GM19455 (cell line): ENCODE measurements around the gene MGAT5.

ENCODE experiments used
- ATAC-seq: cut with Tn5 transposase; IDR thresholded peaks from one replicate; pipeline ENCODE4 v1.9.1; 2021; ENCODE audit not compliant: unreplicated experiment

The MGAT5 gene

GRCh38 chr2:134253804-134254203, at the start of gene MGAT5:
TSS of gene MGAT5 (plus strand) at chr2:134254072. CDS start at chr2:134254404, 332 bp downstream.
- peak; percentile 9 for ATAC-seq

GRCh38 chr2:134205087-134205486, 48.8 kb upstream of the MGAT5 start:
- no peak for ATAC-seq

- ATAC-seq, result peak; percentile 76
Observed at GRCh38 chr2:134206031-134206430, 47.8 kb upstream of the MGAT5 start.

- ATAC-seq, result no peak
Observed at GRCh38 chr2:134206573-134206972, 47.3 kb upstream of the MGAT5 start.

- ATAC-seq, result peak; percentile 74
Observed at GRCh38 chr2:134207589-134208209, 46.2 kb upstream of the MGAT5 start.

- ATAC-seq, result no peak
Observed at GRCh38 chr2:134208825-134209224, 45.0 kb upstream of the MGAT5 start.

GRCh38 chr2:134212746-134213145, 41.1 kb upstream of the MGAT5 start:
- ATAC-seq, result no peak

GRCh38 chr2:134216152-134216829, 37.6 kb upstream of the MGAT5 start:
- no peak for ATAC-seq

- ATAC-seq, result no peak
Observed at GRCh38 chr2:134217351-134217750, 36.5 kb upstream of the MGAT5 start.

- peak; percentile 66 for ATAC-seq
Observed at GRCh38 chr2:134217924-134218323, 35.9 kb upstream of the MGAT5 start.

- peak; percentile 21 for ATAC-seq
Observed at GRCh38 chr2:134218414-134218813, 35.5 kb upstream of the MGAT5 start.

GRCh38 chr2:134218930-134219658, 34.8 kb upstream of the MGAT5 start:
- peak; percentile 54 for ATAC-seq

- ATAC-seq, result no peak
Observed at GRCh38 chr2:134220344-134220974, 33.4 kb upstream of the MGAT5 start.

- ATAC-seq, result no peak
Observed at GRCh38 chr2:134224005-134224404, 29.9 kb upstream of the MGAT5 start.

- ATAC-seq, result no peak
Observed at GRCh38 chr2:134225173-134225572, 28.7 kb upstream of the MGAT5 start.

GRCh38 chr2:134225841-134226240, 28.0 kb upstream of the MGAT5 start:
- ATAC-seq, result no peak

GRCh38 chr2:134226601-134227000, 27.3 kb upstream of the MGAT5 start:
- ATAC-seq, result no peak

GRCh38 chr2:134227666-134228065, 26.2 kb upstream of the MGAT5 start:
- ATAC-seq, result no peak

- no peak for ATAC-seq
Observed at GRCh38 chr2:134228493-134228903, 25.4 kb upstream of the MGAT5 start.

GRCh38 chr2:134229540-134229939, 24.3 kb upstream of the MGAT5 start:
- no peak for ATAC-seq

GRCh38 chr2:134230885-134231284, 23.0 kb upstream of the MGAT5 start:
- ATAC-seq, result no peak
